ENCODE data around the gene ANAPC13. TPM values are rescaled to one million over a fixed set of nuclear protein-coding genes. Genes with fewer than 3 reads are reported as not detected.

ANAPC13 gene
- total RNA-seq: 50.9 TPM

- peak; percentile 95 for DNase-seq (ENCODE audit: low spot score)
These were observed at the start of gene ANAPC13, which contains the start of gene CEP63 for GRCh38 chr3:134485718-134486576. Gene ANAPC13, minus strand, starts transcription at chr3:134485985. Its CDS starts 3,081 bp downstream, at chr3:134482904. Gene CEP63, plus strand, starts transcription at chr3:134486057. Its CDS starts 9,264 bp downstream, at chr3:134495321.

- no peak for DNase-seq (ENCODE audit: low spot score)
These were observed 49.6 kb upstream of the ANAPC13 start for GRCh38 chr3:134535186-134535970.

- DNase-seq (ENCODE audit: low spot score): no peak
These were observed 47.7 kb upstream of the ANAPC13 start for GRCh38 chr3:134533493-134533892.

- DNase-seq (ENCODE audit: low spot score): no peak
These were observed 41.9 kb upstream of the ANAPC13 start for GRCh38 chr3:134527538-134528186.

GRCh38 chr3:134527037-134527436 lies 41.3 kb upstream of the ANAPC13 start:
- DNase-seq (ENCODE audit: low spot score): no peak

GRCh38 chr3:134526319-134526718 lies 40.5 kb upstream of the ANAPC13 start:
- DNase-seq (ENCODE audit: low spot score): no peak

- no peak for DNase-seq (ENCODE audit: low spot score)
These were observed 39.5 kb upstream of the ANAPC13 start for GRCh38 chr3:134525293-134525692.

- DNase-seq (ENCODE audit: low spot score): no peak
These were observed 36.8 kb upstream of the ANAPC13 start for GRCh38 chr3:134522541-134522940.

GRCh38 chr3:134517791-134518190 lies 32.0 kb upstream of the ANAPC13 start:
- no peak for DNase-seq (ENCODE audit: low spot score)

- no peak for DNase-seq (ENCODE audit: low spot score)
These were observed 31.1 kb upstream of the ANAPC13 start for GRCh38 chr3:134516905-134517304.

GRCh38 chr3:134511500-134511899 lies 25.7 kb upstream of the ANAPC13 start:
- no peak for DNase-seq (ENCODE audit: low spot score)

- DNase-seq (ENCODE audit: low spot score): no peak
These were observed 19.7 kb upstream of the ANAPC13 start for GRCh38 chr3:134505485-134505884.

GRCh38 chr3:134504132-134504531 lies 18.3 kb upstream of the ANAPC13 start:
- DNase-seq (ENCODE audit: low spot score): no peak

- no peak for DNase-seq (ENCODE audit: low spot score)
These were observed 17.5 kb upstream of the ANAPC13 start for GRCh38 chr3:134503266-134503665.

GRCh38 chr3:134496471-134497071 lies 10.8 kb upstream of the ANAPC13 start:
- no peak for DNase-seq (ENCODE audit: low spot score)

GRCh38 chr3:134495980-134496379 lies 10.2 kb upstream of the ANAPC13 start:
- DNase-seq (ENCODE audit: low spot score): no peak

GRCh38 chr3:134494495-134494894 lies 8.7 kb upstream of the ANAPC13 start:
- DNase-seq (ENCODE audit: low spot score): no peak

GRCh38 chr3:134487406-134487805 lies 1.6 kb upstream of the ANAPC13 start:
- no peak for DNase-seq (ENCODE audit: low spot score)

GRCh38 chr3:134486577-134487041 lies 824 bp upstream of the ANAPC13 start:
- DNase-seq (ENCODE audit: low spot score): no peak

GRCh38 chr3:134485075-134485717 lies 589 bp downstream of the ANAPC13 start:
- peak; percentile 92 for DNase-seq (ENCODE audit: low spot score)

Data from ureter (tissue), 1 donor.